Kidney (tissue), 14 donors: ENCODE results near the gene FNTB. TPM values are rescaled to one million over a fixed set of nuclear protein-coding genes. Genes with fewer than 3 reads are reported as not detected.
"Not testable (repeated sequence)": the region's sequence is repeated elsewhere in the genome, so short reads cannot be mapped to it uniquely, and the experiment has no call there.

Source experiments
- DNase-seq, 5 donors: peaks; one replicate each; pipeline ENCODE4 v3.0.0-alpha.2; 2013 to 2020
- FAIRE-seq: peaks from 2 replicates; lab custom pipeline; 2012; peaks lifted over from hg19 to GRCh38; lab: Jason Lieb, UNC
- H3K27ac ChIP-seq, 2 donors: one replicate each; pipeline ENCODE4 v1.7.0; 2013; ENCODE audit warnings: low read depth in 2 of 2, low read length in 2 of 2, inconsistent platforms in 1 of 2
- H3K27me3 ChIP-seq: one replicate; pipeline ENCODE4 v1.7.1; 2013; ENCODE audit warnings: low read length, inconsistent platforms; ENCODE audit not compliant: control insufficient read depth, insufficient read depth
- H3K36me3 ChIP-seq, 3 donors: one replicate each; pipeline versions ENCODE4 v1.7.0 to v1.7.1; 2013; ENCODE audit warnings: low read length in 3 of 3, control low read depth in 1 of 3, inconsistent platforms in 1 of 3; ENCODE audit not compliant: insufficient read depth in 3 of 3, control insufficient read depth in 2 of 3
- H3K4me1 ChIP-seq, 3 donors: one replicate each; pipeline versions ENCODE4 v1.7.0 to v1.7.1; 2013; ENCODE audit warnings: low read length in 3 of 3, inconsistent platforms in 1 of 3, low read depth in 1 of 3; ENCODE audit not compliant: control insufficient read depth in 2 of 3, insufficient read depth in 2 of 3
- H3K4me3 ChIP-seq, 3 donors: one replicate each; pipeline versions ENCODE4 v1.7.0 to v1.8.1; 2013; ENCODE audit warnings: low read length in 3 of 3, control low read depth in 1 of 3, inconsistent platforms in 1 of 3
- H3K9ac ChIP-seq, 3 donors: one replicate each; pipeline versions ENCODE4 v1.7.0 to v1.7.1; 2013; ENCODE audit warnings: low read length in 3 of 3, control low read depth in 1 of 3, inconsistent platforms in 1 of 3
- H3K9me3 ChIP-seq, 3 donors: one replicate each; pipeline versions ENCODE4 v1.7.0 to v1.7.1; 2013; ENCODE audit warnings: low read length in 3 of 3, control low read depth in 1 of 3, inconsistent platforms in 1 of 3; ENCODE audit not compliant: control insufficient read depth in 2 of 3, insufficient read depth in 1 of 3
- CTCF ChIP-seq: IDR thresholded peaks from 3 replicates; pipeline ENCODE4 v1.5.1; 2012; ENCODE audit warnings: mild to moderate bottlenecking, moderate library complexity, borderline replicate concordance; ENCODE audit not compliant: insufficient read depth; ENCODE audit errors: extremely low read depth
- intact Hi-C: fragments of 100-400 bp; cut with DNase I; formaldehyde crosslinking; loops from one replicate; pipeline ENCODE4 v1.11.1; 2022
- polyA plus RNA-seq: library from polyadenylated mRNA; stranded (reverse); fragments of 350-450 nt; fragmentation: Illumina TruSeq; extraction: RNeasy Lipid Tissue Mini Kit (QIAGEN cat#74804); gene quantifications from one replicate; pipeline ENCODE4 v1.2.3, GENCODE V29; 2014; ENCODE audit warnings: low read depth, low replicate concordance; ENCODE audit not compliant: insufficient read depth
- total RNA-seq: library from RNA; stranded (reverse); fragmentation: NEBNext Ultra II Directional; extraction: Animal tissue kit (Norgen Biotek cat#: 25700); gene quantifications from one replicate; pipeline ENCODE4 v1.2.1, GENCODE V29; 2021
- donor health status: control.
- donor health status: control.
- donor health status: control.
- donor health status: control.
- donor health status: control.
- donor health status: DM: yes; HTN: yes; CAD: no.
- donor health status: Normal renal cell carcinoma (clear cell type).

The FNTB gene
- total and polyA plus RNA-seq, 2 donors from 2014 or later, result 13.6 to 15.0 TPM

- no peak for FAIRE-seq
Measured at GRCh38 chr14:65026526-65026925, 39.8 kb downstream of the FNTB start.

GRCh38 chr14:65027127-65027799 is 40.6 kb downstream of the FNTB start:
- no peaks in the 10 kb centered on the region for H3K9me3 ChIP-seq
- H3K9ac ChIP-seq, result no peak overlapping the region
- no peak for TF ChIP-seq CTCF
- no peak overlapping the region for H3K4me3 ChIP-seq
- H3K27me3 ChIP-seq, result no peaks in the 10 kb centered on the region
- peaks cover 0 to 22% (median 18%) of the 10 kb centered on the region in 3 donors for H3K36me3 ChIP-seq
- intact Hi-C loops, result no loop called here
- H3K4me1 ChIP-seq, result no peaks in the 10 kb centered on the region
- FAIRE-seq (no peak), DNase-seq (no peak)
- H3K27ac ChIP-seq, result no peak overlapping the region

More at GRCh38 chr14:65026526-65026925, 39.8 kb downstream of the FNTB start:
- DNase-seq, result no peak
- Histone ChIP-seq H3K36me3 (peaks cover 0 to 22% (median 18%) of the 10 kb centered on the region in 3 donors), H3K4me3 (no peak overlapping the region), H3K4me1 (no peaks in the 10 kb centered on the region), H3K27me3 (no peaks in the 10 kb centered on the region), H3K9ac (no peak overlapping the region), H3K27ac (no peak overlapping the region), H3K9me3 (no peaks in the 10 kb centered on the region)
- TF ChIP-seq CTCF, result no peak
- intact Hi-C loops, result no loop called here

- Histone ChIP-seq H3K36me3 (peaks cover 2 to 25% (median 18%) of the 10 kb centered on the region in 3 donors), H3K27me3 (no peaks in the 10 kb centered on the region), H3K4me3 (no peak overlapping the region), H3K9ac (no peak overlapping the region), H3K4me1 (no peaks in the 10 kb centered on the region), H3K27ac (no peak overlapping the region), H3K9me3 (no peaks in the 10 kb centered on the region)
- no peak for TF ChIP-seq CTCF
- DNase-seq (no peak), FAIRE-seq (no peak)
- intact Hi-C loops, result no loop called here
Measured at GRCh38 chr14:65028937-65029336, 42.2 kb downstream of the FNTB start.

GRCh38 chr14:65031321-65031720 is 44.6 kb downstream of the FNTB start:
- FAIRE-seq, H3K27ac ChIP-seq, DNase-seq, H3K9me3 ChIP-seq, H3K9ac ChIP-seq, intact Hi-C loops, H3K4me3 ChIP-seq, H3K4me1 ChIP-seq, H3K27me3 ChIP-seq: not testable (repeated sequence)
- peaks cover 2 to 25% (median 17%) of the 10 kb centered on the region in 3 donors for H3K36me3 ChIP-seq
